WTC11 (cell line): ENCODE data around the gene KRT7. TPM values are rescaled to one million over a fixed set of nuclear protein-coding genes. Genes with fewer than 3 reads are reported as not detected.
"Not testable (repeated sequence)": the region's sequence is repeated elsewhere in the genome, so short reads cannot be mapped to it uniquely, and the experiment has no call there.

Source experiments
- ATAC-seq: fragments of 200-7000 bp; cut with Tn5 transposase; 2 replicates; pipeline ENCODE4 v1.10.0; 2021; ENCODE audit warnings: mild to moderate bottlenecking, moderate library complexity
- CTCF ChIA-PET: fragments of 300-600 bp; sonication (Branson Sonifier 250); formaldehyde crosslinking; loops from one replicate; lab custom pipeline; 2021; ENCODE audit warnings: antibody characterized with exemption; lab: Charles Lee
- POLR2A ChIA-PET: fragments of 350-600 bp; sonication (Branson Sonifier 250); formaldehyde crosslinking; loops from one replicate; lab custom pipeline; 2021; ENCODE audit warnings: antibody characterized with exemption; lab: Charles Lee
- DNase-seq: peaks from one replicate; pipeline ENCODE4 v3.0.0; 2021; ENCODE audit warnings: low spot score
- H3K27ac Mint-ChIP-seq: 2 replicates; pipeline ENCODE4 v1.8.0; 2021; ENCODE audit warnings: mixed read lengths
- H3K27me3 Mint-ChIP-seq: 2 replicates; pipeline ENCODE4 v1.8.0; 2021; ENCODE audit warnings: low read depth, mild to moderate bottlenecking, moderate library complexity, mixed read lengths
- H3K36me3 Mint-ChIP-seq: 2 replicates; pipeline ENCODE4 v1.8.0; 2021; ENCODE audit warnings: mixed read lengths
- H3K4me1 Mint-ChIP-seq: 2 replicates; pipeline ENCODE4 v1.8.0; 2022; ENCODE audit warnings: mixed read lengths
- H3K4me3 Mint-ChIP-seq: 2 replicates; pipeline ENCODE4 v1.8.0; 2021; ENCODE audit warnings: mild to moderate bottlenecking, moderate library complexity, mixed read lengths
- H3K9me3 Mint-ChIP-seq: 2 replicates; pipeline ENCODE4 v1.8.0; 2021; ENCODE audit warnings: mixed read lengths
- CTCF ChIP-seq: fragments of 200-600 bp; IDR thresholded peaks from 2 replicates; pipeline ENCODE4 v1.8.0; 2022; ENCODE audit warnings: antibody characterized with exemption
- HMGA2 ChIP-seq: fragments of 250-450 bp; sonication (Bioruptor Pico); IDR thresholded peaks from 2 replicates; pipeline ENCODE4 v1.4.0; 2021; ENCODE audit warnings: mild to moderate bottlenecking, moderate library complexity
- HMGXB4 ChIP-seq: sonication (generic); formaldehyde crosslinking; IDR thresholded peaks from 2 replicates; pipeline ENCODE4 v1.8.1; 2023; ENCODE audit warnings: mild to moderate bottlenecking, moderate library complexity, missing genetic modification reagents
- IRF1 ChIP-seq: sonication (generic); formaldehyde crosslinking; IDR thresholded peaks from 2 replicates; pipeline ENCODE4 v1.8.0; 2023; ENCODE audit warnings: missing genetic modification reagents
- NFYB ChIP-seq: sonication (generic); formaldehyde crosslinking; conservative IDR thresholded peaks from 2 replicates; pipeline ENCODE4 v1.8.0; 2022; ENCODE audit warnings: low read depth, missing genetic modification reagents
- STAT6 ChIP-seq: sonication (generic); formaldehyde crosslinking; conservative IDR thresholded peaks from 2 replicates; pipeline ENCODE4 v1.8.1; 2023; ENCODE audit warnings: mild to moderate bottlenecking, low read depth, missing genetic modification reagents, moderate library complexity
- USF1 ChIP-seq: sonication (generic); formaldehyde crosslinking; IDR thresholded peaks from 2 replicates; pipeline ENCODE4 v1.8.0; 2022; ENCODE audit warnings: mild to moderate bottlenecking, missing genetic modification reagents
- ZNF396 ChIP-seq: fragments of 250-450 bp; sonication (Bioruptor Pico); IDR thresholded peaks from 2 replicates; pipeline ENCODE4 v1.8.0; 2021; ENCODE audit warnings: mild to moderate bottlenecking, moderate library complexity, borderline replicate concordance
- total RNA-seq: library from RNA; stranded (reverse); gene quantifications from 3 replicates; pipeline ENCODE4 v1.2.3, GENCODE V29; 2021
- TF ChIP-seq, protein P1 (sequence below): sonication (generic); formaldehyde crosslinking; IDR thresholded peaks from 2 replicates; pipeline ENCODE4 v1.8.0; 2023; ENCODE audit warnings: mild to moderate bottlenecking, missing genetic modification reagents

The KRT7 gene
- total RNA-seq, 1 experiment from 2014 or later, result 10.6 TPM

- TF ChIP-seq HMGXB4, result no peak
- TF ChIP-seq HMGA2 (CRISPR knock-in tag), result no peak
- no peak for TF ChIP-seq STAT6 (CRISPR knock-in tag)
Observed at GRCh38 chr12:52255926-52256583, 23.0 kb downstream of the KRT7 start (continued).

GRCh38 chr12:52256584-52256935, 23.5 kb downstream of the KRT7 start:
- H3K4me1 Mint-ChIP-seq, result peaks cover 15% of the 10 kb centered on the region
- peaks cover 66% of the 10 kb centered on the region for H3K27me3 Mint-ChIP-seq
- H3K4me3 Mint-ChIP-seq, result no peak overlapping the region
- peaks cover 12% of the 10 kb centered on the region for H3K36me3 Mint-ChIP-seq
- no peak for ATAC-seq
- ChIA-PET POLR2A (no interaction called here), CTCF (interaction anchor here (0.7 to 3.1 kb wide), 3 partner anchors 23 to 614 kb away, joined by 3 to 19 read pairs (median 3); no protein-coding TSS in a partner anchor)
- TF ChIP-seq HMGA2 (CRISPR knock-in tag) (no peak), STAT6 (CRISPR knock-in tag) (no peak)
- H3K9me3 Mint-ChIP-seq, result peaks cover 24% of the 10 kb centered on the region
- H3K27ac Mint-ChIP-seq, result no peak overlapping the region
- DNase-seq, result no peak

DNA sequence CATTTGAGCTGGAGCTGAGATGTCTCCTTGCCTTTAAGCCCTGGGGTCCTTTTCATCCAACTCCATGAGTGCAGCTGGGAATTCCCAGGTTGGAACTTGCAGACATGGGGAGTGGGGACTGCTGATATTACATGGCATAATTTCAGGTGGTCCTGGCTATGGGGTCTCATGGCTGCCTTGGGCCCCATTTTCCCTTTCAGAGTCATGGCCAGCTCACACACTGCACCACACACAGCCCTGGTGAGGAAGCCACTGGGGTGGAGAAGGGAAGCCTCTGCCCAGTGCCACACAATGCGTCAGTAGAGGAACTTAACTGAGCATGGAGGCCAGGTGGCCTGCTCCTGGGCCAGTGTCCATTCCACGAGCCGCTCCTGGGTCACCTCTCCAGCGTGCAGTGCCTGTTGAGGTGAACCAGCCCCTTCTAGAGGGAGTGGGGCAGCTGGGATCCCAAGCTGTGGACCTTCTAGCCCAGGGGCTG, 24.1 kb downstream of the KRT7 start:
- Mint-ChIP-seq H3K4me3 (no peak overlapping the region), H3K27me3 (peaks cover 61% of the 10 kb centered on the region), H3K27ac (no peak overlapping the region)
- ChIA-PET POLR2A (no interaction called here), CTCF (interaction anchor here (0.7 to 3.1 kb wide), 5 partner anchors 22 to 614 kb away, joined by 3 to 19 read pairs (median 3); no protein-coding TSS in a partner anchor)
- ATAC-seq, result no peak
- TF ChIP-seq CTCF (no peak), IRF1 (CRISPR knock-in tag) (no peak), USF1 (CRISPR knock-in tag) (no peak), ZNF396 (no peak), NFYB (CRISPR knock-in tag) (no peak)
- TF ChIP-seq, protein P1, sequence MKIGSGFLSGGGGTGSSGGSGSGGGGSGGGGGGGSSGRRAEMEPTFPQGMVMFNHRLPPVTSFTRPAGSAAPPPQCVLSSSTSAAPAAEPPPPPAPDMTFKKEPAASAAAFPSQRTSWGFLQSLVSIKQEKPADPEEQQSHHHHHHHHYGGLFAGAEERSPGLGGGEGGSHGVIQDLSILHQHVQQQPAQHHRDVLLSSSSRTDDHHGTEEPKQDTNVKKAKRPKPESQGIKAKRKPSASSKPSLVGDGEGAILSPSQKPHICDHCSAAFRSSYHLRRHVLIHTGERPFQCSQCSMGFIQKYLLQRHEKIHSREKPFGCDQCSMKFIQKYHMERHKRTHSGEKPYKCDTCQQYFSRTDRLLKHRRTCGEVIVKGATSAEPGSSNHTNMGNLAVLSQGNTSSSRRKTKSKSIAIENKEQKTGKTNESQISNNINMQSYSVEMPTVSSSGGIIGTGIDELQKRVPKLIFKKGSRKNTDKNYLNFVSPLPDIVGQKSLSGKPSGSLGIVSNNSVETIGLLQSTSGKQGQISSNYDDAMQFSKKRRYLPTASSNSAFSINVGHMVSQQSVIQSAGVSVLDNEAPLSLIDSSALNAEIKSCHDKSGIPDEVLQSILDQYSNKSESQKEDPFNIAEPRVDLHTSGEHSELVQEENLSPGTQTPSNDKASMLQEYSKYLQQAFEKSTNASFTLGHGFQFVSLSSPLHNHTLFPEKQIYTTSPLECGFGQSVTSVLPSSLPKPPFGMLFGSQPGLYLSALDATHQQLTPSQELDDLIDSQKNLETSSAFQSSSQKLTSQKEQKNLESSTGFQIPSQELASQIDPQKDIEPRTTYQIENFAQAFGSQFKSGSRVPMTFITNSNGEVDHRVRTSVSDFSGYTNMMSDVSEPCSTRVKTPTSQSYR (CRISPR knock-in tag), result no peak
- TF ChIP-seq, all 79 proteins: peak for 0
- Mint-ChIP-seq H3K36me3 (peaks cover 15% of the 10 kb centered on the region), H3K4me1 (peaks cover 10% of the 10 kb centered on the region), H3K9me3 (peaks cover 29% of the 10 kb centered on the region)
- DNase-seq, result no peak

DNA sequence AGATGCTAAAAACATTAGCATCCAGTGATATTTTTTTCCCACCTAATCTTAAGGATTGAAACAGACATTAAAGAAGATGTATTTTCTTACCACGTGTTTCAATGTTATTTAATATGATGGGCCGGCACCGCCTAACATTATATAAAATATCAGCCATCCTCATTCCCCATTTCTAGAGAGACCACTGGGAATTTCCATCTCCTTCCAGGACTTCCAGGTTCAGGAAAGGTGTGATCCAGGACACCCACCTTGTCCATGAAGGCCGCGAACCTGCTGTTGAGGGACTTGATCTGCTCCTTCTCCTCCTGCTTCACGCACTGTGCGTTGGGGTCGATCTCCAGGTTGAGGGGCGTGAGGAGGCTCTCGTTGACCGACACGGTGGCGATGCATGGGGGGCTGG, 24.9 kb downstream of the KRT7 start:
- Mint-ChIP-seq H3K27me3 (peaks cover 60% of the 10 kb centered on the region), H3K36me3 (peaks cover 18% of the 10 kb centered on the region), H3K9me3 (peaks cover 35% of the 10 kb centered on the region)
- ATAC-seq, DNase-seq, H3K4me1 Mint-ChIP-seq, H3K27ac Mint-ChIP-seq, POLR2A ChIA-PET, H3K4me3 Mint-ChIP-seq: not testable (repeated sequence)
- CTCF ChIA-PET, result interaction anchor here (0.9 to 3.1 kb wide), 15 partner anchors 9 to 235 kb away, joined by 3 to 36 read pairs (median 4); partner anchors contain the start of gene KRT86
